GM21515 (cell line): Measurements from ENCODE around the gene PPIP5K1.
"Not testable (repeated sequence)": the region's sequence is repeated elsewhere in the genome, so short reads cannot be mapped to it uniquely, and the experiment has no call there.

ENCODE experiments used
- ATAC-seq: cut with Tn5 transposase; IDR thresholded peaks from one replicate; pipeline ENCODE4 v1.9.1; 2021; ENCODE audit not compliant: unreplicated experiment

The PPIP5K1 gene

DNA sequence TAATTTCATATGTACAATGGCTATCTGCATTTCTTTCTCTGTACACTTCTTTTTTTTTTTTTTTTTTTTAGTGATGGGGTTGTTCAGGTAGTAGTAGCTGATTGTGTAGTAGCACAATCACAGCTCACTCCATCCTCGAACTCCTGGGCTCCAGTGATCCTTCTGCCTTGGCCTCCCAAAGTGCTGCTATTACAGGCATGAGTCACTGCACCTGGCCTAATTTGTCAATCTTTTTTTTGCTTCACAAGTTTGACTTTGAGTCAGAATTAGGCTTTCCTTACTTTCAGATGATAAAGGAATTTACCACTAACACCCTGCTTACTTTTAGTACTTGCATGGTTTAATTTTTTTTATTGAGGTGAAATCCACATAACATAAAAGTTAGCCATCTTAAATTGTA lies 44.6 kb downstream of the PPIP5K1 start:
- no peak for ATAC-seq

GRCh38 chr15:43544266-43544665 lies 45.7 kb downstream of the PPIP5K1 start:
- ATAC-seq, result no peak

DNA sequence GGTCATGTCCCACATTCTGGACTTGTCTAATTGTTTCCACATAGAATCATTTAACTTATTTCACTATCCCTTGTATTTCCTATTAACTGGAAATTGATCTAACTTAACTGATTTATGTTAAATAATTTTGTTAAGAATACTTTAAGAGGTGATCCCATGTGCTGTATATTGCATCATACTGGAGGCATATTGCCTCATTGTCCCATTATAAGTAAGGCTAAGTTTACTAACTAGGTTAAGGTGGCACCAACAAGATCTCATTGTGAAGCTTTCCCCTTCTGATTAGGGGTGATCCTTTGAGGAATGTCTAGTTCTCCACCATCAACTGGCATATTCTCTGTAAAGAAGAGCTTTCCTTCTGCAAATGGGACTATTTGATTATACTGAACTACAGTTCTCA lies 48.2 kb downstream of the PPIP5K1 start:
- no peak for ATAC-seq

GRCh38 chr15:43538091-43538490 lies 51.9 kb downstream of the PPIP5K1 start:
- no peak for ATAC-seq

DNA sequence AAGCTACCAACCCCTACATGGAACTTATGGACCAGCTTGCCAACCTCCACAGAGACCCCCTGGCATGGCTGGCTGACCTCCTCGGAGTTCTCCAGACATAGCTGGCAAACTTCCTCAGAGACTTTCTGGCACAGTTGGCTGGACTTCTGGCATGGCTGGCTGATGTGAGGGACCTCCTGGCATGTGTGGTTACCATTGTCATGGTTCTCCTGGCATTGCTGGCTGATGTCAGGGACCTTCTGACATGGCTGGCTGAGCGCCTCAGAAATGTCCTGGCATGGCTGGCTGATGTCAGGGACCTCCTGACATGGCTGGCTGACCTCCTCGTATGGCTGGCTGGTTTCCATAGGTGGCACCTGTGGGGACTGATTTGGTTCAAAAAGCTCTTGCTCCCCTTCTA lies 55.1 kb downstream of the PPIP5K1 start:
- ATAC-seq, result no peak

GRCh38 chr15:43532826-43533225 lies 57.2 kb downstream of the PPIP5K1 start:
- not testable (repeated sequence) for ATAC-seq

DNA sequence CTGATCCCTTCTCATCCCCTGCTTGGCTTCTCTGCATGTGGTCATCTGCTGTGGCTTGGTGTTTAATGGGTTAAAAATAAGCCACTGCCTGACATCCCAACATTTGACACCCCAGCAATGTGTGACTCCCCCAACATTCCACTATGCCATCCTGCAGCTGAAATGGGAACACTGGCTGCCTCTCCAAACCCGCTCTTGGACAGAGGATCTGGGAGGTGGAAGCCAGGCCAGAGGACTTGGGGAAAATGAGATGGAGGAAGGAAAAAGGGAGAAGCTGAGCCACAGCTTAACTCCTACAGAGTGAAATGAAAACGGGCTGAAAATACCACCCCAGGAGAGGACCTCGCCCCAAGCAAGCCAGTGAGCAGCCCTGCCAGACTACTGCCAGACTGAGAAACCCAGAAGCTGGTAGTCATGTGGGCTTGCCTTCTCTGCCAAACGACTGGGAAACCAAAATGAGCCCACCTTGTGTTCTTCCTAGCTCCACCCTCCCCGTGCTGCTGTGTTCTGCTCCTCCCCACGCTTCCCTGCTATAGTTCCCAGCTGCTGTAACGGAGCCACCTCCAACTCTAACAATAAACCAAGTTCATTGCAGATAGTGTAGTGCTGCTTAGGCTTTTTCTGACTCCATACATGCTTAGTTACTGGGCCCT lies 58.9 kb downstream of the PPIP5K1 start:
- no peak for ATAC-seq

GRCh38 chr15:43529587-43530345 lies 60.2 kb downstream of the PPIP5K1 start:
- ATAC-seq, result no peak

- ATAC-seq, result no peak
Observed at GRCh38 chr15:43529141-43529540, 60.9 kb downstream of the PPIP5K1 start.

DNA sequence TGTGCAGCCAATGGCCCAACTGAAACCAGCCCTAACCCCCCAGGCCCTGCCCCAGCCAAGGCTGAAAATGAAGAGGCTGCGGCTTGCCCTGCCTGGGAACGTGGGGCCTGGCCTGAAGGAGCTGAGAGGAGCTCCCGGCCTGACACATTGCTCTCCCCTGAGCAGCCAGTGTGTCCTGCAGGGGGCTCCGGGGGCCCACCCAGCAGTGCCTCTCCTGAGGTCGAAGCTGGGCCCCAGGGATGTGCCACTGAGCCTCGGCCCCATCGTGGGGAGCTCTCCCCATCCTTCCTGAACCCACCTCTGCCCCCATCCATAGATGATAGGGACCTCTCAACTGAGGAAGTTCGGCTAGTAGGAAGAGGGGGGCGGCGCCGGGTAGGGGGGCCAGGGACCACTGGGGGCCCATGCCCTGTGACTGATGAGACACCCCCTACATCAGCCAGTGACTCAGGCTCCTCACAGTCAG lies 61.4 kb downstream of the PPIP5K1 start:
- no peak for ATAC-seq

GRCh38 chr15:43527802-43528541 lies 62.0 kb downstream of the PPIP5K1 start:
- ATAC-seq, result no peak

- ATAC-seq, result no peak
Observed at GRCh38 chr15:43527016-43527801, 62.8 kb downstream of the PPIP5K1 start.

DNA sequence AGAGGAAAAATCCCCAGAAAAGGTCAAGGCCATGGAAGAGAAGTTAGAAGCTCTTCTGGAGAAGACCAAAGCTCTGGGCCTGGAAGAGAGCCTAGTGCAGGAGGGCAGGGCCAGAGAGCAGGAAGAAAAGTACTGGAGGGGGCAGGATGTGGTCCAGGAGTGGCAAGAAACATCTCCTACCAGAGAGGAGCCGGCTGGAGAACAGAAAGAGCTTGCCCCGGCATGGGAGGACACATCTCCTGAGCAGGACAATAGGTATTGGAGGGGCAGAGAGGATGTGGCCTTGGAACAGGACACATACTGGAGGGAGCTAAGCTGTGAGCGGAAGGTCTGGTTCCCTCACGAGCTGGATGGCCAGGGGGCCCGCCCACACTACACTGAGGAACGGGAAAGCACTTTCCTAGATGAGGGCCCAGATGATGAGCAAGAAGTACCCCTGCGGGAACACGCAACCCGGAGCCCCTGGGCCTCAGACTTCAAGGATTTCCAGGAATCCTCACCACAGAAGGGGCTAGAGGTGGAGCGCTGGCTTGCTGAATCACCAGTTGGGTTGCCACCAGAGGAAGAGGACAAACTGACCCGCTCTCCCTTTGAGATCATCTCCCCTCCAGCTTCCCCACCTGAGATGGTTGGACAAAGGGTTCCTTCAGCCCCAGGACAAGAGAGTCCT lies 63.6 kb downstream of the PPIP5K1 start:
- ATAC-seq, result no peak

DNA sequence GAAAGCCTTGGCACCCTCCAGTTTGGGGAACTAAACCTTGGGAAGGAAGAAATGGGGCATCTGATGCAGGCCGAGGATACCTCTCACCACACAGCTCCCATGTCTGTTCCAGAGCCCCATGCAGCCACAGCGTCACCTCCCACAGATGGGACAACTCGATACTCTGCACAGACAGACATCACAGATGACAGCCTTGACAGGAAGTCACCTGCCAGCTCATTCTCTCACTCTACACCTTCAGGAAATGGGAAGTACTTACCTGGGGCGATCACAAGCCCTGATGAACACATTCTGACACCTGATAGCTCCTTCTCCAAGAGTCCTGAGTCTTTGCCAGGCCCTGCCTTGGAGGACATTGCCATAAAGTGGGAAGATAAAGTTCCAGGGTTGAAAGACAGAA lies 64.9 kb downstream of the PPIP5K1 start:
- no peak for ATAC-seq

- no peak for ATAC-seq
Observed at GRCh38 chr15:43524254-43524845, 65.7 kb downstream of the PPIP5K1 start.

- no peak for ATAC-seq
Observed at GRCh38 chr15:43523646-43524045, 66.4 kb downstream of the PPIP5K1 start.

DNA sequence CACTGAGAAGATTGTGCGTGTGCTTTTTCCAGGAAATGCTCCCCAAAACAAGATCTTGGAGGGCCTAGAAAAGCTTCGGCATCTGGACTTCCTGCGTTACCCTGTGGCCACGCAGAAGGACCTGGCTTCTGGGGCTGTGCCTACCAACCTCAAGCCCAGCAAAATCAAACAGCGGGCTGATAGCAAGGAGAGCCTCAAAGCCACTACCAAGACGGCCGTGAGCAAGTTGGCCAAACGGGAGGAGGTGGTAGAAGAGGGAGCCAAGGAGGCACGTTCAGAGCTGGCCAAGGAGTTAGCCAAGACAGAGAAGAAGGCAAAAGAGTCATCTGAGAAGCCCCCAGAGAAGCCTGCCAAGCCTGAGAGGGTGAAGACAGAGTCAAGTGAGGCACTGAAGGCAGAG lies 67.8 kb downstream of the PPIP5K1 start:
- no peak for ATAC-seq

GRCh38 chr15:43521419-43521818 lies 68.6 kb downstream of the PPIP5K1 start:
- no peak for ATAC-seq

- no peak for ATAC-seq
Observed at GRCh38 chr15:43520138-43520537, 69.9 kb downstream of the PPIP5K1 start.

- no peak for ATAC-seq
Observed at GRCh38 chr15:43519196-43519595, 70.8 kb downstream of the PPIP5K1 start.
